B cell (primary cell): ENCODE measurements around the gene MMS19. TPM values are rescaled to one million over a fixed set of nuclear protein-coding genes. Genes with fewer than 3 reads are reported as not detected.

Source experiments
- ATAC-seq: fragments of 200-7000 bp; cut with Tn5 transposase; one replicate; pipeline ENCODE4 v1.10.0; 2021; ENCODE audit warnings: low read depth, mild to moderate bottlenecking, moderate number of reproducible peaks, moderate library complexity
- CTCF ChIA-PET: fragments of 350-600 bp; sonication (Branson Sonifier 250); formaldehyde crosslinking; loops from one replicate; lab custom pipeline; 2021; ENCODE audit warnings: antibody characterized with exemption, inconsistent platforms; lab: Charles Lee
- POLR2A ChIA-PET: fragments of 350-600 bp; sonication (Branson Sonifier 250); formaldehyde crosslinking; loops from one replicate; lab custom pipeline; 2021; ENCODE audit warnings: antibody characterized with exemption; lab: Charles Lee
- DNase-seq: peaks from one replicate; pipeline ENCODE4 v3.0.0; 2013
- H2AFZ ChIP-seq: 2 replicates; pipeline ENCODE4 v1.6.1; 2012; ENCODE audit warnings: mild to moderate bottlenecking, low read depth, low read length; ENCODE audit not compliant: insufficient read depth, poor library complexity, severe bottlenecking
- H3K27ac ChIP-seq, 2 donors: 1 replicate in 1 of 2; 2 replicates in 1 of 2; pipeline ENCODE4 v1.5.1; 2012 to 2013; ENCODE audit warnings: low read length in 2 of 2, mild to moderate bottlenecking in 2 of 2, moderate library complexity in 1 of 2
- H3K27me3 ChIP-seq, 4 experiments: fragments of 200-600 bp in 1 of 4; sonication (generic) in 1 of 4; replicated peaks in 1 of 4; 1 replicate in 2 of 4; 2 replicates in 2 of 4; pipeline versions ENCODE4 v1.6.1 to v1.7.0; 2013 to 2016; ENCODE audit warnings: low read length in 3 of 4, mild to moderate bottlenecking in 2 of 4, mixed read lengths in 1 of 4, moderate library complexity in 1 of 4; ENCODE audit not compliant: insufficient read depth in 4 of 4, control insufficient read depth in 3 of 4; ENCODE audit errors: control extremely low read depth in 1 of 4
- H3K36me3 ChIP-seq, 2 experiments: replicated peaks in 1 of 2; 1 replicate in 1 of 2; 2 replicates in 1 of 2; pipeline versions ENCODE4 v1.6.1 to v1.7.1; 2013; ENCODE audit warnings: low read length in 1 of 2; ENCODE audit not compliant: insufficient read depth in 2 of 2, control insufficient read depth in 1 of 2; ENCODE audit errors: control extremely low read depth in 1 of 2, extremely low read depth in 1 of 2
- H3K4me1 ChIP-seq, 2 donors: fragments of 200-600 bp in 1 of 2; sonication (generic) in 1 of 2; 1 replicate in 1 of 2; 2 replicates in 1 of 2; pipeline versions ENCODE4 v1.5.1 to v1.6.1; 2013 to 2017; ENCODE audit warnings: low read length in 2 of 2; ENCODE audit not compliant: control insufficient read depth in 2 of 2, insufficient read depth in 2 of 2
- H3K4me2 ChIP-seq: replicated peaks from 2 replicates; pipeline ENCODE3; 2012; ENCODE audit warnings: mild to moderate bottlenecking, low read depth, low read length; ENCODE audit not compliant: poor library complexity, severe bottlenecking
- H3K4me3 ChIP-seq, 5 experiments: fragments of 200-600 bp in 1 of 5; sonication (generic) in 1 of 5; 1 replicate in 3 of 5; 2 replicates in 2 of 5; pipeline versions ENCODE4 v1.5.1 to v1.7.0; 2011 to 2016; ENCODE audit warnings: low read length in 4 of 5, mild to moderate bottlenecking in 4 of 5, low read depth in 2 of 5, control low read depth in 1 of 5, moderate library complexity in 1 of 5; ENCODE audit not compliant: insufficient read depth in 1 of 5; ENCODE audit errors: control extremely low read depth in 1 of 5, extremely low read depth in 1 of 5
- H3K79me2 ChIP-seq: fragments of 200-600 bp; sonication (generic); one replicate; pipeline ENCODE4 v1.6.0; 2016; ENCODE audit warnings: low read length; ENCODE audit not compliant: control insufficient read depth, insufficient read depth
- H3K9ac ChIP-seq: fragments of 200-600 bp; sonication (generic); 2 replicates; pipeline ENCODE4 v1.6.1; 2017; ENCODE audit warnings: mild to moderate bottlenecking, low read length, moderate library complexity
- H3K9me3 ChIP-seq, 3 donors: one replicate each; pipeline versions ENCODE4 v1.6.1 to v1.7.1; 2013; ENCODE audit warnings: low read length in 2 of 3; ENCODE audit not compliant: control insufficient read depth in 2 of 3, insufficient read depth in 1 of 3; ENCODE audit errors: control extremely low read depth in 1 of 3
- H4K20me1 ChIP-seq: 2 replicates; pipeline ENCODE4 v1.6.0; 2012; ENCODE audit warnings: mild to moderate bottlenecking, low read length; ENCODE audit not compliant: insufficient read depth, control insufficient read depth, poor library complexity, severe bottlenecking
- H3K27ac Mint-ChIP-seq: one replicate; pipeline ENCODE4 v1.8.0; 2021; ENCODE audit warnings: mixed read lengths
- H3K27me3 Mint-ChIP-seq: one replicate; pipeline ENCODE4 v1.8.0; 2021; ENCODE audit warnings: mixed read lengths
- H3K4me1 Mint-ChIP-seq: one replicate; pipeline ENCODE4 v1.8.0; 2021; ENCODE audit warnings: mixed read lengths
- H3K4me3 Mint-ChIP-seq: one replicate; pipeline ENCODE4 v1.8.0; 2021; ENCODE audit warnings: mixed read lengths
- H3K9me3 Mint-ChIP-seq: one replicate; pipeline ENCODE4 v1.8.0; 2022; ENCODE audit warnings: mixed read lengths; ENCODE audit not compliant: insufficient read depth
- CTCF ChIP-seq: fragments of 200-600 bp; IDR thresholded peaks from one replicate; pipeline ENCODE4 v1.8.0; 2022; ENCODE audit warnings: antibody characterized with exemption, mild to moderate bottlenecking
- EZH2 ChIP-seq: IDR thresholded peaks from 2 replicates; pipeline ENCODE4 v1.6.1; 2012; ENCODE audit warnings: borderline replicate concordance, low read depth, mild to moderate bottlenecking, moderate library complexity, low read length; ENCODE audit not compliant: insufficient read depth, poor library complexity, severe bottlenecking
- WGBS: methylation state at CpG from one replicate; pipeline ENCODE4 v1.1.5; 2013; ENCODE audit warnings: missing lambda C conversion rate; ENCODE audit not compliant: insufficient coverage; 5-methylcytosine and 5-hydroxymethylcytosine counted together
- intact Hi-C: fragments of 100-400 bp; cut with micrococcal nuclease; formaldehyde crosslinking; loops from one replicate; pipeline ENCODE4 v1.10.0; 2022
- polyA plus RNA-seq: library from polyadenylated mRNA; depleted of rRNA; stranded (reverse); fragments of >200 nt; gene quantifications from 2 replicates; pipeline ENCODE4 v1.2.3, GENCODE V29; 2012
- total RNA-seq, 2 donors: library from RNA; stranded (reverse); fragments of 120-200 nt in 1 of 2; gene quantifications; 1 replicate in 1 of 2; 2 replicates in 1 of 2; pipeline versions ENCODE4 v1.2.3 to v1.2.4, GENCODE V29; 2013 to 2022

Gene MMS19
- total and polyA plus RNA-seq, 2 donors (not counting 1 experiment from before 2014, with no cell fraction given), result 82.1 to 102 TPM

GRCh38 chr10:97451605-97452004 is 46.6 kb downstream of the MMS19 start:
- H3K4me3 Mint-ChIP-seq, result no peak overlapping the region
- Histone ChIP-seq H3K36me3 (peaks cover 0 to 54% of the 10 kb centered on the region in 2 experiments), H3K9me3 (no peaks in the 10 kb centered on the region), H4K20me1 (peaks cover 27% of the 10 kb centered on the region), H3K4me1 (peaks cover 8% of the 10 kb centered on the region in 2 donors), H3K79me2 (peaks cover 61% of the 10 kb centered on the region), H3K4me2 (no peak overlapping the region), H3K27ac (no peak overlapping the region), H3K27me3 (no peaks in the 10 kb centered on the region), H2AFZ (no peak overlapping the region), H3K4me3 (no peak overlapping the region), H3K9ac (no peak overlapping the region)
- H3K4me1 Mint-ChIP-seq, result peaks cover 17% of the 10 kb centered on the region
- WGBS, result 99% methylated on average over 13 of the region's 17 CpGs
- intact Hi-C loops, result no loop called here
- H3K27ac Mint-ChIP-seq, result no peak overlapping the region
- ATAC-seq, result no peak
- TF ChIP-seq CTCF (no peak), EZH2 (no peak)
- no peaks in the 10 kb centered on the region for H3K27me3 Mint-ChIP-seq
- no peak for DNase-seq
- H3K9me3 Mint-ChIP-seq, result no peaks in the 10 kb centered on the region
- CTCF ChIA-PET, result no interaction called here
- POLR2A ChIA-PET, result no interaction called here

DNA sequence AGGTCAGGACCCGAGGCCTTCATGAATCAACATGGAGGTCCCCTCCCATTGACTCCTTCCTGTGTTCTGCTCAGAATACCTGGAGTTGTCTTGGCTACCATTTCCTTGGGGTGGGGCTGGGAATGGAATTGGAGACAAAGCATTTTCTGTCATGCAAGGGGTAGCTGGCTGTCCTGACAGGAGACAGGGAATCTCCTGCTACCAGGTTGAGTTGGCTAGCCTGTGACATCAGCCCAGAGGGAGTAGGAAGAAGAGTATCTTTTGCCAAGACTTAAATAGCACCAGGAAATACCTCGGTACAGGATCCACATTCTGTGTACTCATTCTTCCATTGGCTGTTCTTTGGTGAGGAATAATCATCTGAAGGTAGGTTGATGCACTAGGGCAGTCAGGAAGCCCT is 47.4 kb downstream of the MMS19 start:
- H4K20me1 ChIP-seq, result peaks cover 27% of the 10 kb centered on the region
- Mint-ChIP-seq H3K4me1 (peaks cover 23% of the 10 kb centered on the region), H3K27ac (no peak overlapping the region), H3K4me3 (no peak overlapping the region), H3K9me3 (no peaks in the 10 kb centered on the region), H3K27me3 (no peaks in the 10 kb centered on the region)
- peaks cover 68% of the 10 kb centered on the region for H3K79me2 ChIP-seq
- H3K9ac ChIP-seq, result no peak overlapping the region
- no peak overlapping the region for H3K4me2 ChIP-seq
- intact Hi-C loops, result no loop called here
- no peaks in the 10 kb centered on the region for H3K9me3 ChIP-seq
- peaks cover 0 to 47% of the 10 kb centered on the region in 2 experiments for H3K36me3 ChIP-seq
- H3K4me1 ChIP-seq, result peaks cover 10 to 12% of the 10 kb centered on the region in 2 donors
- no peak for TF ChIP-seq EZH2
- TF ChIP-seq CTCF, result no peak
- no peak overlapping the region for H3K4me3 ChIP-seq
- H3K27ac ChIP-seq, result no peak overlapping the region
- ATAC-seq, result no peak
- H2AFZ ChIP-seq, result no peak overlapping the region
- WGBS, result 100% methylated on average over 1 of the region's 2 CpGs
- POLR2A ChIA-PET, result no interaction called here
- DNase-seq, result no peak
- CTCF ChIA-PET, result no interaction called here
- H3K27me3 ChIP-seq, result no peaks in the 10 kb centered on the region
